Measurements from ENCODE around the gene AGAP3. TPM values are rescaled to one million over a fixed set of nuclear protein-coding genes. Genes with fewer than 3 reads are reported as not detected.
A peak's percentile ranks its signal among the peaks of the same experiment; 100 is the strongest.

AGAP3 gene
- total and polyA plus RNA-seq, 9 donors, result 22.3 to 125 (median 79.9) TPM

DNA sequence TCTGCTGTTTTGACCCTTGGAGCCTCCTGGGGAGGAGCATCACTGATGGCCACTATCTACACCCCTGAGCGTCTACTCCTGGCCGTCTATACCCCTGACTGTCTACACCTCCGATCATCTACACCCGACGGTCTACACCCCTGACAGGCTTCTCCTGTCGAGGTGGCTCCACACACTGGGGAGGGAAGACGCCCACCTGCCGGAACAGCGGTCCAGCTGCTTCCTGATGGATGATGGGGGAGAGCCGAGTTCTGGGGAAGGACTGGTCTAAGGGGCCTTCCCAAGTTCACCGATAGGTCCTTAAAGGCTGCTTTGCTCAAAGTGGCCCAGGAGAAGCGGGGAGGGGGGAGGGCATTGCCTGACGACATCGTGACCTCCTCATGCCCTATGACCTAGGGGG, 41.9 kb downstream of the AGAP3 start:
- no peak overlapping the region for H3K27ac ChIP-seq
- no peaks in the 10 kb centered on the region for H3K9me3 ChIP-seq
- H3K36me3 ChIP-seq, result no peaks in the 10 kb centered on the region
- 79 to 82% (median 80%) methylated on average over 14 of the region's 14 CpGs for WGBS, 3 donors
- intact Hi-C loops (cut with DNase I), result loop anchor here in 3 of 4 donors (5.0 kb wide), 4 partner anchors 39 to 174 kb away; partner anchors contain the start of gene GBX1 (in 1 of the 3)
- H3K4me1 ChIP-seq (ENCODE audit: insufficient read depth), result peaks cover 8% of the 10 kb centered on the region
- no peak overlapping the region for H3K4me3 ChIP-seq
- TF ChIP-seq CTCF (IDR thresholded peaks at IDR 0.05), result no peak
- TF ChIP-seq POLR2A (IDR thresholded peaks at IDR 0.05), result no peak
- no peak for TF ChIP-seq EP300 (IDR thresholded peaks at IDR 0.05)
- no peaks in the 10 kb centered on the region for H3K27me3 ChIP-seq
- peak in 1 of 5 donors; percentile 13 for DNase-seq

- H3K27me3 ChIP-seq, result no peaks in the 10 kb centered on the region
- peak in 1 of 5 donors; percentile 10 for DNase-seq
- H3K4me3 ChIP-seq, result no peak overlapping the region
- no peak overlapping the region for H3K27ac ChIP-seq
- TF ChIP-seq EP300 (IDR thresholded peaks at IDR 0.05) (no peak), CTCF (IDR thresholded peaks at IDR 0.05) (no peak), POLR2A (IDR thresholded peaks at IDR 0.05) (no peak)
- peaks cover 8% of the 10 kb centered on the region for H3K4me1 ChIP-seq (ENCODE audit: insufficient read depth)
- intact Hi-C loops (cut with DNase I), result loop anchor here in 3 of 4 donors (5.0 kb wide), 4 partner anchors 39 to 174 kb away; partner anchors contain the start of gene GBX1 (in 1 of the 3)
- no peaks in the 10 kb centered on the region for H3K36me3 ChIP-seq
- WGBS, 3 donors, result 82 to 85% (median 83%) methylated on average over 8 of the region's 8 CpGs
- no peaks in the 10 kb centered on the region for H3K9me3 ChIP-seq
Observed at GRCh38 chr7:151128716-151129115, 42.4 kb downstream of the AGAP3 start.

GRCh38 chr7:151129117-151129959, 43.1 kb downstream of the AGAP3 start:
- Histone ChIP-seq H3K27me3 (no peaks in the 10 kb centered on the region), H3K4me1 (ENCODE audit: insufficient read depth) (peaks cover 8% of the 10 kb centered on the region), H3K9me3 (no peaks in the 10 kb centered on the region), H3K27ac (no peak overlapping the region), H3K4me3 (no peak overlapping the region), H3K36me3 (no peaks in the 10 kb centered on the region)
- TF ChIP-seq POLR2A (IDR thresholded peaks at IDR 0.05) (no peak), CTCF (IDR thresholded peaks at IDR 0.05) (no peak), EP300 (IDR thresholded peaks at IDR 0.05) (no peak)
- intact Hi-C loops (cut with DNase I), result loop anchor here in 3 of 4 donors (5.0 kb wide), 4 partner anchors 38 to 173 kb away; partner anchors contain the start of gene GBX1 (in 1 of the 3)
- WGBS, 3 donors, result 88 to 91% (median 89%) methylated on average over 28 of the region's 28 CpGs
- peak in 1 of 5 donors; percentile 19 for DNase-seq

- H3K36me3 ChIP-seq, result no peaks in the 10 kb centered on the region
- no peak for TF ChIP-seq POLR2A (IDR thresholded peaks at IDR 0.05)
- no peak overlapping the region for H3K27ac ChIP-seq
- no peaks in the 10 kb centered on the region for H3K9me3 ChIP-seq
- no peak for DNase-seq
- 94 to 97% (median 96%) methylated on average over 9 of the region's 9 CpGs for WGBS, 3 donors
- no peaks in the 10 kb centered on the region for H3K27me3 ChIP-seq
- H3K4me3 ChIP-seq, result no peak overlapping the region
- intact Hi-C loops (cut with DNase I), result loop anchor here in 3 of 4 donors (5.0 to 10.0 kb wide), 5 partner anchors 37 to 175 kb away; partner anchors contain the start of gene GBX1 (in 1 of the 3)
- H3K4me1 ChIP-seq (ENCODE audit: insufficient read depth), result peaks cover 8% of the 10 kb centered on the region
Observed at GRCh38 chr7:151129960-151130591, 43.8 kb downstream of the AGAP3 start.

Data from ovary (tissue), 9 donors.